Smooth muscle cell of the brain vasculature (primary cell): ENCODE measurements around the gene GALNT17.

ENCODE experiments used
- DNase-seq: peaks from one replicate; pipeline ENCODE4 v3.0.0-alpha.2; 2012; ENCODE audit warnings: low read depth, low spot score

Gene GALNT17

DNA sequence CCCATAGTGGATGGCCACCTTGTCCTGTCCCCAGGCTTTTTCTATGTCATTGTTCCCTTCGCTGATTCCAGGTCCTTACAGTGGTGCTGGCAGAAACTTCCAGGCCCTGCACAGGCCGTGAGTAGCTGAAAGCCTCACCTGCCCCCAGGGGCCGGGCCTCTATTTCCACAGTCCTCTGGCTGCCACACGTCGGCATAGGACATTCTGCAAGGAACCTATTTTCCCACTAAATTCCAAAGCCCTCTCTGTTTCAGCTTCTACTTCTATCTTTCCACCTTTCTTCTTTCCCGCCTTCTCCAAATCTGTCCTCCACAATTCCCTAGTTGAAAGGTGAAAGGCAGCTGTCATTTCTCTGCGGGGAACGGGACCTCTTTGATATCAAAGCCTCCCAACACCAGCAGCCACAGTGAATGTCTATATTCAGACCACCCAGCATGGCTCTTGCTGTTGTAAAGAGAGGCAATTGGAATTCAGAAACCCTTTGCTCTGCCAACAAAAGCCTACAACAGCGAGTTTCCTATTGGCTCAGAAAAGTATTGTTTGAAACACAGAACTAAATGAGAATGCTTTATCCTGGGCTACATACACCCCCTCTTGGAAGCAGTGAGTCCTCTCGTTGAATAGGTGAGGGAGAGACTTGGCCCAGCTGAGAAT lies 607.7 kb downstream of the GALNT17 start:
- no peak for DNase-seq

DNA sequence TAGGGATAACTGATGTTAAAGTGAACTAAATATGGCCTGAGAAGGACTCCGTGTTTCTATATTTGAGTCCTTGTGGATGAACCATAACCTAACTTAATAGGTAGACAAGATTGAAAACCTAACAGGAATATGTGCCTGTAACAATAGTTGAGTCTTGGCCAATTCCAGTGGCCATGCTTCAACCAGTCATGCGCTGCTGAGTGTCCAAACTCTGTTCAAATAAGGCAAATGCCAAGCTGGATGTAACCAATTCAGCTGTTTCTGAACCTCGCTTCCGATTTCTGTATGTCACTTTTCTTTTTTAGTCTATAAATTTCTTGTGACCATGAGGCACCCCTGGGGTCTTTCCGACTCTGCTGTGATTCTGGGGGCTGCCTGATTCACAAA lies 608.2 kb downstream of the GALNT17 start:
- DNase-seq = no peak

DNA sequence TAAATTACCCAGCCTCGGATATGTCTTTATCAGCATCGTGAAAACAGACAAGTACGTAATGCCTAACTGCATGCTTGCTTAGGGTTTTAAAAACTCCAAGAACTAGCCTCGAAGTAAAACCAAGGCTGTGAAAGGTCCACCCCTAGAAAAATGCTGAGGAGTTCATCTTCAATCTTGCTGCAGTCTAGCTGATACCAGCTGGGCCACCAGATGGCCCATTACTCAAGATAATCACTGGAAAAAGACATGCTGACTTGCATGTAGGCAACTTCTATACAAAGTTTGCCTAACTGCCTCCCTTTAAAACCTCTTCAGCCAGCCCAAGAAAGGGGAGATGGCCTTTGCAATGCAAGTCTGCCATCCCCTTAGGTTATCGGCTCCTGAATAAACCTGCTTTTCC lies 614.1 kb downstream of the GALNT17 start:
- DNase-seq = no peak

DNA sequence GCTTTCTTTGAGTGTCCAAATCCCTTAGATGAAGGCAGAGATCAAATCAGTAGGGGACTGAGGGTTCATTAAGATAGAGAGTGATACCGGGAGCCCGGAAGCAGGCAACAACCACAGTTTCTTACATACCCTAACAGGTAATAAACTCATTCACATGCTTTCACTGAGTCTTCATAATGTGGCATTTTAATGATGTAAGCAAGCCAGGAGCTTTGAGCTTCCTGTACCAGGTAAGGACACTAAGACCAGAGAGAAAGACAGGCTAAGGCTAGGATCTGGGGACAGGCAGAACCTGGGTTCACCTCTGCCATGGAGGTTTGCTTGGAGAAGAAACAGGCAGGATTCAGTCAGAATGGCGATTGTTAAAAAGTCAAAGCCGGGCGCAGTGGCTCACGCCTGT lies 618.3 kb downstream of the GALNT17 start:
- DNase-seq = no peak

DNA sequence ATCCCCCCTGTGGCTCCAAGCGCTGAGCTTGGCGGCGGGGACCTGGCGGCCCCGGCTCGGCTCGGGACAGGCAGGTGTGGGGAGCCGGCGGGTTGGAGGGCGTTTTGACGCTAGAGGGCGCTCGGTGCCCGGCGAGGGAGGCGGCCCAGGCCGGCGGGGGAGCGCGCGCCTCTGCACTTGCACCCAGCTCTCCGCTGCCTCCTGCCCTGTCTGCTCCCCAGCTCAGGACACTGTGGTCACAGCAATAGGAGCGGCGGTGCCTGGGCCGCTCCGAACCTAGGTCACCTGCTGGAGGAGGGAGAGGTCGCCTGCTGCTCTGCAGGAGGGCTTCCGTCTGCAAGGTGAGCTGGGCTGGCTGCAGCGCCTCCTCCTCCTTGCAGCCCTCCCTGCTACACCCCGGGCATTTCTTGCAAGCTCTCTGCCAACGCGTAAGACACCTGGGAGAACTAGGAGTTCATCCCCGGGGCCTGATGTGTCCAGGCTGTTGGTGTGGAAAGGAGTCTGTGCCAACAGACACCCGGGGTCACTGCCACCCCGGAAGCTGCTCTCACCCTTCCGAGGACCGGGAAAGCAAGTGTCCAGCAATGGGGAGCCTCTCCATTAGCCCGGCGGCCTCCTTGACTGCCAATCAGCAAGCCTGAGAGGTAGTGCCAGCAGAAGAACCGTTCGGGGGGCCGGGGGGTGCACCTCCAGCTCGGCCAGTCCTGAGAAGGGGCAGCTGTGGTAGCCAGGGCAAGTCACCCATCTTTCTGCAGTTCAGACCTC lies 620.4 kb downstream of the GALNT17 start:
- no peak for DNase-seq

DNA sequence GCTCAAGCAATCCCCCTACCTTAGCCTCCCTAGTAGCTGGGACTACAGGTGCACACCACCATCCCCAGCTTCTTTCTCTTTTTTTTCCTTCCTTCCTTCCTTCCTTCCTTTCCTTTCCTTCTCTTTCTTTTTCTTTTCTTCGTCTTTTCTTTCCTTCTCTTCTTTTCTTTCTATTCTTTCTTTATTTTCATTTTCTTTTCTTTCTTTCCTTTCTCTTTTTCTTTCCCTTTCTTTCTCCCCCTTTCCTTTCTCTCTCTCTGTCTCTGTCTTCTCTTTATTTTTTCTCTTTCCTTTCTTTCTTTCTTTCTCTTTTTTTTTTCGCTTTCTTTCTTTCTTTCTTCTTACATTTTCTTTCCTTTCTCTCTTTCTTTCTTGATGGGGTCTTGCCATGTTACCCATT lies 621.3 kb downstream of the GALNT17 start:
- DNase-seq = no peak

DNA sequence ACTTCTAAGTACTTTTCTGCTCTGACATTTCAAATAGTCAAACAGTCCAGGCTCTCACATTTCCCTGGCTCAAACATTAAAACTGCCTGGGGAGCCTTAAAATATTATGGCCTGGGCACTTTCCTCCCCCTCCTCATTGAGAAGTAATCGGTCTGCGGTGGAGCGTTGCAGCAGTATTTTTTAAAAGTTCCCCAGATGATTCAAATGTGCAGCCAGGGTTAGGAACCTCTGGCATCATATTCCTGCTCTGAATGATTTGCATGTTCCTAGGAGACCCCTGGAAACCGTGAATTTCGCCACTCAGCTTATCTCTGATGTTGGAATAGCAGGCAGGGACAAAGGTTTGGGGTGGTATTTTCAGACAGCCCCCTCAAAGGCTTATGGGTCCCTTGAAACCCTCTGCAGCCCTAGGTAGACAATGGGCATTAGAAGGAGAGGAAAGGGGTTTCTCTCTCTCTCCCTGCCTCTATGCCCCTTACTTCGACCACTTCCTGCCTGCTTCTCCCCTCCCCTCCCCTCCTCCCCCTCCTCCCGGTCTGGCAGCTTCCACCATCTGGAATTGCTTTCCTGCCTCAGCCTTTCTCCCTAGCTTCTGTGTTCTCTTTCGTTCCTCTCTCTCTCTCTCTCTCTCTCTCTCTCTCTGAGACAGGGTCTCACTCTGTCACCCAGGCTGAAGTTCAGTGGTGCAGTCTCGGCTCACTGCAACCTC lies 622.2 kb downstream of the GALNT17 start:
- no peak for DNase-seq

DNA sequence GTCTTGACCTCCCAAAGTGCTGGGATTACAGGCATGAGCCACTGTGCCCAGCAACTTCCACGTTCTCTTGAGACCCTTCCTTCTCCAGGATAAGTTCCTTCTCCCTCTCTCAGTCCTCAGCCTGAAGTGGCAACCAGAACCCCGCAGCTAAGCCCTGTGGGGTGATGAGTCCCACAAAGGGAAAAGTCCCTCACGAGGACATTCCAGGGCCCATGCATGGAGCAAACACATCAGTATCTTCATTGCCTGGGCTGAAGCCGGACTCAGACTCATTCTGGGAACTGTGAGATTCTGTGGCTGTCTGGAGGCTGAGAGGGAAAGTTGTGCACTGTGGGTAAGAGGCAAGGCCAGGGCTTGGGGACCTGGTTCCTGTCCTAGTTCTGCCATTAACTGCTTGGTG lies 622.9 kb downstream of the GALNT17 start:
- DNase-seq = no peak

DNA sequence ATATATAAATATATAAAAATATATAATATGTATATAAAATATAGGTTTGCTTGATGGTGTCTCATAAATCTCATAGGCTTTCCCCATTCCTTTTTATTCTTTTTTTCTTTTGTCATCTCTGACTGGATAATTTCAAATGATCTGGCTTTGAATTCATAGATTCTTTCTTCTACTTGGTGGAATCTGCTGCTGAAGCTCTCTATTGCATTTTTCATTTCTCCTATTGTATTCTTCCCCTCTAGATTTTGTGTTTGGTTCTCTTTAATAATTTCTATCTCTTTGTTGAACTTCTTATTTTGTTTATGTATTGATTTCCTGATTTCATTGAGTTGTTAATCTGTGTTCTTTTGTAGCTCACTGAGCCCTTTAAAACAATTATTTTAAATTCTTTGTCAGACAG lies 629.4 kb downstream of the GALNT17 start:
- DNase-seq = no peak
